ENCODE results near the gene HUS1B. TPM values are rescaled to one million over a fixed set of nuclear protein-coding genes. Genes with fewer than 3 reads are reported as not detected.

HUS1B gene
- total and polyA plus RNA-seq, 2 donors (not counting 3 experiments of a cell fraction or from before 2014, with no cell fraction given) = 0.25 to 1.2 TPM

- ChIA-PET CTCF (interaction anchor here (0.6 to 2.5 kb wide), 8 partner anchors 8 to 725 kb away, joined by 3 to 8 read pairs (median 4); no protein-coding TSS in a partner anchor), POLR2A (no interaction called here)
- H3K9ac ChIP-seq (replicated peaks; ENCODE audit: extremely low read depth, insufficient read depth, low read length) = no peak overlapping the region
- BruUV-seq (replicated peaks) = no TSS peak
- FAIRE-seq = no peak
- H3K9me3 ChIP-seq (replicated peaks; ENCODE audit: control insufficient read depth, insufficient read depth, low read length) = no peaks in the 10 kb centered on the region
- no peak for DNase-seq (ENCODE audit: low read depth, low spot score)
- peaks cover 30% of the 10 kb centered on the region for H3K4me1 ChIP-seq (ENCODE audit: control insufficient read depth, extremely low read depth, insufficient read depth, low read length)
- intact Hi-C loops (cut with micrococcal nuclease) = no loop called here
- H3K4me3 ChIP-seq (replicated peaks in 1 of 3; ENCODE audit: insufficient read depth in 1 of 3, low read depth in 1 of 3, low read length in 3 of 3) = no peak overlapping the region
- no peaks in the 10 kb centered on the region for H3K27me3 ChIP-seq (ENCODE audit: control insufficient read depth in 2 of 2, insufficient read depth in 2 of 2, low read length in 2 of 2)
- H3K27ac ChIP-seq (ENCODE audit: insufficient read depth, low read depth, low read length) = no peak overlapping the region
- H2AFZ ChIP-seq (ENCODE audit: low read depth, low read length) = no peak overlapping the region
- no peak for TF ChIP-seq MAX (IDR thresholded peaks at IDR 0.05; ENCODE audit: insufficient read depth, insufficient read length)
- no peaks in the 10 kb centered on the region for H4K20me1 ChIP-seq (replicated peaks; ENCODE audit: control insufficient read depth, extremely low read depth, insufficient read depth, low read length)
- H3K79me2 ChIP-seq (ENCODE audit: control insufficient read depth, insufficient read depth, low read length) = no peaks in the 10 kb centered on the region
- no peaks in the 10 kb centered on the region for H3K36me3 ChIP-seq (ENCODE audit: control insufficient read depth in 2 of 2, extremely low read depth in 1 of 2, insufficient read depth in 2 of 2, low read length in 2 of 2)
- H3K4me2 ChIP-seq (ENCODE audit: insufficient read depth, low read length) = no peak overlapping the region
- dilution Hi-C loops (cut with MboI; ENCODE audit: extremely low pct_ligation_motif_present, low sequenced_read_pairs) = no loop called here
- H3K9me1 ChIP-seq (replicated peaks; ENCODE audit: control insufficient read depth, extremely low read depth, insufficient read depth, low read length) = no peaks in the 10 kb centered on the region
These were observed 43.6 kb upstream of the HUS1B start for GRCh38 chr6:700490-700889.

- BruUV-seq (replicated peaks) = no TSS peak
- intact Hi-C loops (cut with micrococcal nuclease) (no loop called here), dilution Hi-C loops (cut with MboI; ENCODE audit: extremely low pct_ligation_motif_present, low sequenced_read_pairs) (no loop called here)
- FAIRE-seq (no peak), DNase-seq (ENCODE audit: low read depth, low spot score) (peak; percentile 37)
- TF ChIP-seq POLR2AphosphoS5 (IDR thresholded peaks at IDR 0.05; ENCODE audit: insufficient read depth, low read depth, low read length) (no peak), EZH2 (IDR thresholded peaks at IDR 0.05; ENCODE audit: borderline replicate concordance, low read depth, low read length, severe bottlenecking) (no peak), JUN (IDR thresholded peaks at IDR 0.05; ENCODE audit: borderline replicate concordance, insufficient read depth, insufficient read length, low read depth) (no peak), CTCF (IDR thresholded peaks at IDR 0.05; ENCODE audit: extremely low read depth in 1 of 2, insufficient read depth in 1 of 2, low read depth in 1 of 2, low read length in 2 of 2) (no peak), FOS (IDR thresholded peaks at IDR 0.05; ENCODE audit: borderline replicate concordance, insufficient read depth, low read length) (no peak), MYC (IDR thresholded peaks at IDR 0.05; ENCODE audit: low read depth, low read length) (no peak), MAX (IDR thresholded peaks at IDR 0.05; ENCODE audit: insufficient read depth, insufficient read length) (no peak), POLR2A (IDR thresholded peaks at IDR 0.05; ENCODE audit: low read depth, low read length) (no peak), GATA2 (IDR thresholded peaks at IDR 0.05; ENCODE audit: insufficient read depth, insufficient read length, low read depth, low read length) (no peak)
- Histone ChIP-seq H3K27me3 (ENCODE audit: control insufficient read depth in 2 of 2, insufficient read depth in 2 of 2, low read length in 2 of 2) (no peaks in the 10 kb centered on the region), H3K79me2 (ENCODE audit: control insufficient read depth, insufficient read depth, low read length) (no peaks in the 10 kb centered on the region), H3K27ac (ENCODE audit: insufficient read depth, low read depth, low read length) (no peak overlapping the region), H3K4me3 (replicated peaks in 1 of 3; ENCODE audit: insufficient read depth in 1 of 3, low read depth in 1 of 3, low read length in 3 of 3) (no peak overlapping the region), H3K9me1 (replicated peaks; ENCODE audit: control insufficient read depth, extremely low read depth, insufficient read depth, low read length) (no peaks in the 10 kb centered on the region), H3K9me3 (replicated peaks; ENCODE audit: control insufficient read depth, insufficient read depth, low read length) (no peaks in the 10 kb centered on the region), H3K4me1 (ENCODE audit: control insufficient read depth, extremely low read depth, insufficient read depth, low read length) (peaks cover 18% of the 10 kb centered on the region), H2AFZ (ENCODE audit: low read depth, low read length) (peak overlapping the region; percentile 16), H3K36me3 (ENCODE audit: control insufficient read depth in 2 of 2, extremely low read depth in 1 of 2, insufficient read depth in 2 of 2, low read length in 2 of 2) (no peaks in the 10 kb centered on the region), H3K9ac (replicated peaks; ENCODE audit: extremely low read depth, insufficient read depth, low read length) (peak overlapping the region; percentile 26), H3K4me2 (ENCODE audit: insufficient read depth, low read length) (peak overlapping the region; percentile 20), H4K20me1 (replicated peaks; ENCODE audit: control insufficient read depth, extremely low read depth, insufficient read depth, low read length) (no peaks in the 10 kb centered on the region)
- POLR2A ChIA-PET = no interaction called here
- CTCF ChIA-PET = interaction anchor here (0.9 to 2.5 kb wide), 9 partner anchors 9 to 727 kb away, joined by 3 to 13 read pairs (median 4); no protein-coding TSS in a partner anchor
These were observed 42.4 kb upstream of the HUS1B start for GRCh38 chr6:699319-699718.

Measured in endothelial cell of umbilical vein (primary cell).